Heart right ventricle (tissue), 16 donors: ENCODE results near the gene MMAA. TPM values are rescaled to one million over a fixed set of nuclear protein-coding genes. Genes with fewer than 3 reads are reported as not detected.

Experiments used
- ATAC-seq, 8 donors: fragments of 200-7000 bp; cut with Tn5 transposase; one replicate each; pipeline ENCODE4 v1.9.1; 2020; ENCODE audit warnings: mild to moderate bottlenecking in 8 of 8, moderate library complexity in 8 of 8, moderate number of reproducible peaks in 1 of 8
- DNase-seq, 2 donors: peaks; one replicate each; pipeline ENCODE4 v3.0.0-alpha.2; 2020
- H3K27ac ChIP-seq, 10 donors: fragments of 200-600 bp; sonication (generic) in 2 of 10; one replicate each; pipeline versions ENCODE4 v1.5.0 to v1.8.0; 2020 to 2022; ENCODE audit warnings: mild to moderate bottlenecking in 3 of 10
- H3K27me3 ChIP-seq, 7 donors: fragments of 200-600 bp; one replicate each; pipeline ENCODE4 v1.8.0; 2021 to 2022; ENCODE audit warnings: mild to moderate bottlenecking in 2 of 7
- H3K36me3 ChIP-seq, 9 donors: fragments of 200-600 bp; sonication (generic) in 1 of 9; one replicate each; pipeline versions ENCODE4 v1.5.0 to v1.8.0; 2020 to 2022; ENCODE audit warnings: mild to moderate bottlenecking in 2 of 9
- H3K4me1 ChIP-seq, 9 donors: fragments of 200-600 bp; sonication (generic) in 1 of 9; one replicate each; pipeline versions ENCODE4 v1.5.0 to v1.8.0; 2020 to 2022; ENCODE audit warnings: mild to moderate bottlenecking in 4 of 9
- H3K4me3 ChIP-seq, 10 donors: fragments of 200-600 bp; sonication (generic) in 2 of 10; one replicate each; pipeline versions ENCODE4 v1.5.0 to v1.8.0; 2020 to 2022; ENCODE audit warnings: mild to moderate bottlenecking in 7 of 10, moderate library complexity in 2 of 10
- H3K9me3 ChIP-seq, 11 donors: fragments of 200-600 bp in 10 of 11; sonication (generic) in 2 of 11; one replicate each; pipeline versions ENCODE4 v1.5.0 to v1.8.0; 2013 to 2022; ENCODE audit warnings: mild to moderate bottlenecking in 2 of 11, control low read depth in 1 of 11, moderate library complexity in 1 of 11
- CTCF ChIP-seq, 9 donors: fragments of 200-600 bp; sonication (generic) in 2 of 9; IDR thresholded peaks; one replicate each; pipeline versions ENCODE4 v1.5.0 to v1.8.0; 2021 to 2022; ENCODE audit warnings: antibody characterized with exemption in 9 of 9, mild to moderate bottlenecking in 5 of 9, moderate library complexity in 1 of 9
- WGBS, 2 donors: extraction: QIAGEN DNeasy Blood & Tissue Kit; methylation state at CpG; one replicate each; pipeline ENCODE4 v1.1.7; 2013; ENCODE audit warnings: inconsistent platforms in 1 of 2; 5-methylcytosine and 5-hydroxymethylcytosine counted together
- intact Hi-C, 10 donors: fragments of 100-400 bp; cut with DNase I; formaldehyde crosslinking; loops; one replicate each; pipeline versions ENCODE4 v1.11.1 to v1.14.2; 2022
- polyA plus RNA-seq, 2 donors: library from polyadenylated mRNA; stranded (reverse); fragments of 200-250 nt; gene quantifications; one replicate each; pipeline ENCODE4 v1.2.3, GENCODE V29; 2013
- total RNA-seq, 10 donors: library from RNA; stranded (reverse); fragmentation: NEBNext Ultra II Directional in 3 of 10; extraction: Animal tissue kit (Norgen Biotek cat#: 25700) in 3 of 10; gene quantifications; one replicate each; pipeline versions ENCODE4 v1.2.1 to v1.2.4, GENCODE V29; 2021 to 2023
- donor health status: Arrhythmogenic right ventricular cardiomyopathy.
- donor health status: ischemic (EF 13 %, LVEDD 7.1; RV severe dilation, severe dysfunction).
- donor health status: healthy with polysubstance abuse.
- donor health status: DM: no; HTN: yes; CAD: no.
- donor health status: DM: no; HTN: no; CAD: no.
- donor health status: ischemic (EF 25% LVEDD 6.9; RV normal size, moderate dysfunction).
- donor health status: ischemic (EF 25% LVEDD 5.7; RV mildly dilated, moderate dysfunction).
- donor health status: healthy.
- donor health status: DM: yes; HTN: yes; CAD: no.
- donor health status: Ischemic cardiomyopathy.
- donor health status: ischemic (EF 35%, LVEDD 5.7; RV mildly dilated, moderate dysfunction).
- donor health status: nonischemic (EF 11% LVEDD 7.7; RV severe dilation, severe dysfunction).
- donor health status: DM: yes; HTN: yes; CAD: no.
- donor health status: PGD.
- donor health status: ischemic (EF 29% LVEDD 5.4; RV normal size, mild dysfunction).
- donor health status: nonischemic (EF 23%, LVEDD 6.1; RV moderate dilation, normal function).

The MMAA gene
- total and polyA plus RNA-seq, 12 donors: 3.3 to 13.5 (median 9.6) TPM

GRCh38 chr4:145709336-145709735 is 90.2 kb downstream of the MMAA start:
- no peak for ATAC-seq
- Histone ChIP-seq H3K9me3 (peaks cover 0 to 32% (median 5%) of the 10 kb centered on the region in 11 donors), H3K4me3 (no peak overlapping the region), H3K27ac (no peak overlapping the region), H3K36me3 (no peaks in the 10 kb centered on the region), H3K4me1 (peaks cover 0 to 11% (median 0%) of the 10 kb centered on the region in 9 donors), H3K27me3 (no peaks in the 10 kb centered on the region)
- no peak for TF ChIP-seq CTCF (IDR thresholded peaks at IDR 0.05)
- DNase-seq: no peak
- 61 to 79% methylated on average over 1 of the region's 1 CpG for WGBS, 2 donors
- intact Hi-C loops: no loop called here

Other genes with a start within 250 kb of the MMAA start
- gene SMAD1, start 137.5 kb upstream of the MMAA start, total RNA-seq: 10 to 100 TPM in 9 of 10 donors, 1 to 10 TPM in 1; 9.4 to 19.4 (median 16.2) TPM
- gene SMAD1, start 137.5 kb upstream of the MMAA start, polyA plus RNA-seq: 1 to 10 TPM; 2.6 to 4.3 TPM
- not detected for gene C4orf51, start 60.8 kb downstream of the MMAA start, total RNA-seq
- gene C4orf51, start 60.8 kb downstream of the MMAA start, polyA plus RNA-seq: not detected